Measurements from ENCODE around the gene ZNF846.
A peak's percentile ranks its signal among the peaks of the same experiment; 100 is the strongest.

The ZNF846 gene

GRCh38 chr19:9799162-9799561 lies 30.6 kb upstream of the ZNF846 start:
- no peaks in the 10 kb centered on the region for H4K20me1 ChIP-seq (ENCODE audit: insufficient read depth, low read length)
- H3K79me2 ChIP-seq (ENCODE audit: insufficient read depth, low read length): no peaks in the 10 kb centered on the region
- H3K9ac ChIP-seq (ENCODE audit: low read depth, low read length): no peak overlapping the region
- no peak overlapping the region for H3K4me2 ChIP-seq (ENCODE audit: insufficient read depth, low read length)
- no peak overlapping the region for H3K4me3 ChIP-seq (ENCODE audit: low read depth in 1 of 2, low read length in 2 of 2)
- H3K9me3 ChIP-seq (ENCODE audit: insufficient read depth, low read length, severe bottlenecking): no peaks in the 10 kb centered on the region
- no peak overlapping the region for H2AFZ ChIP-seq (ENCODE audit: low read depth, low read length)
- no peaks in the 10 kb centered on the region for H3K36me3 ChIP-seq (ENCODE audit: insufficient read depth, low read length)
- H3K27me3 ChIP-seq (ENCODE audit: insufficient read depth, low read length, poor library complexity): no peaks in the 10 kb centered on the region
- DNase-seq (no peak), ATAC-seq (ENCODE audit: insufficient read depth, low read depth) (no peak)
- TF ChIP-seq CTCF (IDR thresholded peaks at IDR 0.05; ENCODE audit: borderline replicate concordance, extremely low read depth, low read length, poor library complexity, severe bottlenecking) (no peak), EZH2 (IDR thresholded peaks at IDR 0.05; ENCODE audit: borderline replicate concordance, low read depth, low read length, severe bottlenecking) (no peak)
- peaks cover 11% of the 10 kb centered on the region for H3K4me1 ChIP-seq (ENCODE audit: insufficient read depth, low read length)
- H3K27ac ChIP-seq (ENCODE audit: low read length): no peak overlapping the region

GRCh38 chr19:9797871-9798270 lies 29.3 kb upstream of the ZNF846 start:
- no peak for TF ChIP-seq CTCF (IDR thresholded peaks at IDR 0.05; ENCODE audit: borderline replicate concordance, extremely low read depth, low read length, poor library complexity, severe bottlenecking)
- no peak for TF ChIP-seq EZH2 (IDR thresholded peaks at IDR 0.05; ENCODE audit: borderline replicate concordance, low read depth, low read length, severe bottlenecking)
- H2AFZ ChIP-seq (ENCODE audit: low read depth, low read length): no peak overlapping the region
- no peak overlapping the region for H3K4me2 ChIP-seq (ENCODE audit: insufficient read depth, low read length)
- H3K27me3 ChIP-seq (ENCODE audit: insufficient read depth, low read length, poor library complexity): no peaks in the 10 kb centered on the region
- no peaks in the 10 kb centered on the region for H3K36me3 ChIP-seq (ENCODE audit: insufficient read depth, low read length)
- DNase-seq: no peak
- no peak for ATAC-seq (ENCODE audit: insufficient read depth, low read depth)
- H3K27ac ChIP-seq (ENCODE audit: low read length): no peak overlapping the region
- no peaks in the 10 kb centered on the region for H3K9me3 ChIP-seq (ENCODE audit: insufficient read depth, low read length, severe bottlenecking)
- no peaks in the 10 kb centered on the region for H4K20me1 ChIP-seq (ENCODE audit: insufficient read depth, low read length)
- no peak overlapping the region for H3K4me3 ChIP-seq (ENCODE audit: low read depth in 1 of 2, low read length in 2 of 2)
- H3K4me1 ChIP-seq (ENCODE audit: insufficient read depth, low read length): peaks cover 19% of the 10 kb centered on the region
- H3K79me2 ChIP-seq (ENCODE audit: insufficient read depth, low read length): no peaks in the 10 kb centered on the region
- no peak overlapping the region for H3K9ac ChIP-seq (ENCODE audit: low read depth, low read length)

GRCh38 chr19:9796113-9796773 lies 27.7 kb upstream of the ZNF846 start:
- H3K4me1 ChIP-seq (ENCODE audit: insufficient read depth, low read length): peaks cover 28% of the 10 kb centered on the region
- H3K79me2 ChIP-seq (ENCODE audit: insufficient read depth, low read length): no peaks in the 10 kb centered on the region
- peak overlapping the region; percentile 55 for H3K27ac ChIP-seq (ENCODE audit: low read length)
- no peaks in the 10 kb centered on the region for H3K36me3 ChIP-seq (ENCODE audit: insufficient read depth, low read length)
- no peaks in the 10 kb centered on the region for H4K20me1 ChIP-seq (ENCODE audit: insufficient read depth, low read length)
- DNase-seq (peak; percentile 91), ATAC-seq (ENCODE audit: insufficient read depth, low read depth) (peak; percentile 58)
- no peak for TF ChIP-seq EZH2 (IDR thresholded peaks at IDR 0.05; ENCODE audit: borderline replicate concordance, low read depth, low read length, severe bottlenecking)
- peak; percentile 96 for TF ChIP-seq CTCF (IDR thresholded peaks at IDR 0.05; ENCODE audit: borderline replicate concordance, extremely low read depth, low read length, poor library complexity, severe bottlenecking)
- H3K4me2 ChIP-seq (ENCODE audit: insufficient read depth, low read length): peak overlapping the region; percentile 23
- no peak overlapping the region for H3K9ac ChIP-seq (ENCODE audit: low read depth, low read length)
- H2AFZ ChIP-seq (ENCODE audit: low read depth, low read length): peak overlapping the region; percentile 80
- no peak overlapping the region for H3K4me3 ChIP-seq (ENCODE audit: low read depth in 1 of 2, low read length in 2 of 2)
- H3K27me3 ChIP-seq (ENCODE audit: insufficient read depth, low read length, poor library complexity): no peaks in the 10 kb centered on the region
- no peaks in the 10 kb centered on the region for H3K9me3 ChIP-seq (ENCODE audit: insufficient read depth, low read length, severe bottlenecking)

Data from DND-41 (cell line).